Liver (tissue), 9 donors: Measurements from ENCODE around the gene ARL6IP6. TPM values are rescaled to one million over a fixed set of nuclear protein-coding genes. Genes with fewer than 3 reads are reported as not detected.

ENCODE experiments used
- DNase-seq: peaks from one replicate; pipeline ENCODE4 v3.0.0-alpha.2; 2017; ENCODE audit warnings: low spot score
- H3K27ac ChIP-seq, 2 donors: one replicate each; pipeline ENCODE4 v1.7.0; 2013; ENCODE audit warnings: inconsistent platforms in 2 of 2, low read length in 2 of 2, control low read depth in 1 of 2, low read depth in 1 of 2, mild to moderate bottlenecking in 1 of 2
- H3K27me3 ChIP-seq, 4 donors: one replicate each; pipeline versions ENCODE4 v1.6.1 to v1.7.0; 2013; ENCODE audit warnings: low read length in 3 of 4, inconsistent platforms in 1 of 4, mild to moderate bottlenecking in 1 of 4, moderate library complexity in 1 of 4; ENCODE audit not compliant: control insufficient read depth in 4 of 4, insufficient read depth in 4 of 4
- H3K36me3 ChIP-seq, 4 donors: one replicate each; pipeline versions ENCODE4 v1.6.1 to v1.7.0; 2013; ENCODE audit warnings: low read length in 3 of 4, mild to moderate bottlenecking in 3 of 4, low read depth in 1 of 4, moderate library complexity in 1 of 4; ENCODE audit not compliant: control insufficient read depth in 4 of 4, insufficient read depth in 3 of 4
- H3K4me1 ChIP-seq, 4 donors: one replicate each; pipeline versions ENCODE4 v1.6.1 to v1.7.0; 2013; ENCODE audit warnings: low read length in 3 of 4, mild to moderate bottlenecking in 3 of 4, moderate library complexity in 1 of 4; ENCODE audit not compliant: control insufficient read depth in 4 of 4, insufficient read depth in 4 of 4
- H3K4me3 ChIP-seq, 3 donors: one replicate each; pipeline versions ENCODE4 v1.6.1 to v1.7.0; 2013; ENCODE audit warnings: low read length in 3 of 3, control low read depth in 1 of 3, low read depth in 1 of 3, mild to moderate bottlenecking in 1 of 3
- H3K9ac ChIP-seq, 2 donors: one replicate each; pipeline ENCODE4 v1.7.0; 2013; ENCODE audit warnings: low read length in 2 of 2, mild to moderate bottlenecking in 2 of 2, moderate library complexity in 2 of 2, control low read depth in 1 of 2, low read depth in 1 of 2
- H3K9me3 ChIP-seq, 4 donors: one replicate each; pipeline versions ENCODE4 v1.6.1 to v1.7.0; 2013; ENCODE audit warnings: low read length in 3 of 4; ENCODE audit not compliant: control insufficient read depth in 4 of 4
- ATF3 ChIP-seq: IDR thresholded peaks from 2 replicates; pipeline ENCODE4 v1.6.1; 2016; ENCODE audit warnings: antibody characterized with exemption
- CTCF ChIP-seq: fragments of 150-350 bp; IDR thresholded peaks from 2 replicates; pipeline ENCODE4 v1.5.1; 2017; ENCODE audit warnings: improper control_type of control experiment, low read depth, low read length; ENCODE audit not compliant: missing input control
- EGR1 ChIP-seq, 2 donors: IDR thresholded peaks; 2 replicates each; pipeline ENCODE4 v1.6.1; 2016 to 2018; ENCODE audit warnings: antibody characterized with exemption in 2 of 2, low read depth in 2 of 2
- FOXA1 ChIP-seq: IDR thresholded peaks from 2 replicates; pipeline ENCODE4 v1.6.1; 2016; ENCODE audit warnings: antibody characterized with exemption
- FOXA2 ChIP-seq: IDR thresholded peaks from 2 replicates; pipeline ENCODE4 v1.6.1; 2016; ENCODE audit warnings: antibody characterized with exemption
- GABPA ChIP-seq, 2 donors: IDR thresholded peaks in 1 of 2; conservative IDR thresholded peaks in 1 of 2; 2 replicates each; pipeline ENCODE4 v1.6.1; 2016; ENCODE audit warnings: antibody characterized with exemption in 2 of 2, mild to moderate bottlenecking in 1 of 2, moderate library complexity in 1 of 2
- HNF4A ChIP-seq, 2 donors: conservative IDR thresholded peaks; 2 replicates each; pipeline ENCODE4 v1.6.1; 2016; ENCODE audit warnings: antibody characterized with exemption in 2 of 2, mild to moderate bottlenecking in 2 of 2
- HNF4G ChIP-seq: IDR thresholded peaks from 2 replicates; pipeline ENCODE4 v1.6.1; 2016; ENCODE audit warnings: antibody characterized with exemption
- JUND ChIP-seq, 2 donors: IDR thresholded peaks; 2 replicates each; pipeline ENCODE4 v1.6.1; 2016; ENCODE audit warnings: antibody characterized with exemption in 2 of 2
- MAX ChIP-seq: IDR thresholded peaks from 2 replicates; pipeline ENCODE4 v1.6.1; 2016; ENCODE audit warnings: antibody characterized with exemption
- NR2F2 ChIP-seq: IDR thresholded peaks from 2 replicates; pipeline ENCODE4 v1.6.1; 2016; ENCODE audit warnings: antibody characterized with exemption
- RAD21 ChIP-seq, 2 donors: IDR thresholded peaks; 2 replicates each; pipeline ENCODE4 v1.6.1; 2016; ENCODE audit warnings: antibody characterized with exemption in 2 of 2, mild to moderate bottlenecking in 2 of 2
- REST ChIP-seq: IDR thresholded peaks from 2 replicates; pipeline ENCODE4 v1.6.1; 2016; ENCODE audit warnings: antibody characterized with exemption, mild to moderate bottlenecking
- RXRA ChIP-seq, 2 donors: IDR thresholded peaks; 2 replicates each; pipeline ENCODE4 v1.6.1; 2017 to 2018; ENCODE audit warnings: antibody characterized with exemption in 2 of 2, mild to moderate bottlenecking in 1 of 2
- SP1 ChIP-seq: IDR thresholded peaks from 2 replicates; pipeline ENCODE4 v1.6.1; 2018; ENCODE audit warnings: antibody characterized with exemption, mild to moderate bottlenecking
- TAF1 ChIP-seq: conservative IDR thresholded peaks from 2 replicates; pipeline ENCODE4 v1.6.1; 2016; ENCODE audit warnings: antibody characterized with exemption, mild to moderate bottlenecking
- YY1 ChIP-seq: IDR thresholded peaks from 2 replicates; pipeline ENCODE4 v1.6.1; 2016; ENCODE audit warnings: antibody characterized with exemption, mild to moderate bottlenecking
- ZBTB33 ChIP-seq: IDR thresholded peaks from 2 replicates; pipeline ENCODE4 v1.6.1; 2016; ENCODE audit warnings: antibody characterized with exemption
- WGBS: extraction: QIAGEN DNeasy Blood & Tissue Kit; methylation state at CpG from one replicate; pipeline ENCODE4 v1.1.7; 2013; 5-methylcytosine and 5-hydroxymethylcytosine counted together
- polyA plus RNA-seq, 2 donors: library from polyadenylated mRNA; stranded (reverse) in 1 of 2; unstranded in 1 of 2; fragments of 200-250 nt in 1 of 2; fragments of >200 nt in 1 of 2; fragmentation: Nextera tagmentation in 1 of 2; extraction: Ambion mirVana in 1 of 2; gene quantifications; one replicate each; pipeline versions ENCODE4 v1.2.1 to v1.2.3, GENCODE V29; 2013 to 2015
- total RNA-seq, 2 donors: library from RNA; depleted of rRNA; stranded (reverse); fragments of >200 nt; gene quantifications; one replicate each; pipeline ENCODE4 v1.2.3, GENCODE V29; 2014
- donor health status: healthy.
- donor health status: healthy.
- donor health status: healthy.
- donor health status: healthy.
- donor health status: healthy.

ARL6IP6 gene
- 10 to 100 TPM in 1 of 2 donors, 1 to 10 TPM in 1; 5.6 to 16.6 TPM for total RNA-seq
- 1 to 10 TPM; 2.2 to 3.6 TPM for polyA plus RNA-seq

DNA sequence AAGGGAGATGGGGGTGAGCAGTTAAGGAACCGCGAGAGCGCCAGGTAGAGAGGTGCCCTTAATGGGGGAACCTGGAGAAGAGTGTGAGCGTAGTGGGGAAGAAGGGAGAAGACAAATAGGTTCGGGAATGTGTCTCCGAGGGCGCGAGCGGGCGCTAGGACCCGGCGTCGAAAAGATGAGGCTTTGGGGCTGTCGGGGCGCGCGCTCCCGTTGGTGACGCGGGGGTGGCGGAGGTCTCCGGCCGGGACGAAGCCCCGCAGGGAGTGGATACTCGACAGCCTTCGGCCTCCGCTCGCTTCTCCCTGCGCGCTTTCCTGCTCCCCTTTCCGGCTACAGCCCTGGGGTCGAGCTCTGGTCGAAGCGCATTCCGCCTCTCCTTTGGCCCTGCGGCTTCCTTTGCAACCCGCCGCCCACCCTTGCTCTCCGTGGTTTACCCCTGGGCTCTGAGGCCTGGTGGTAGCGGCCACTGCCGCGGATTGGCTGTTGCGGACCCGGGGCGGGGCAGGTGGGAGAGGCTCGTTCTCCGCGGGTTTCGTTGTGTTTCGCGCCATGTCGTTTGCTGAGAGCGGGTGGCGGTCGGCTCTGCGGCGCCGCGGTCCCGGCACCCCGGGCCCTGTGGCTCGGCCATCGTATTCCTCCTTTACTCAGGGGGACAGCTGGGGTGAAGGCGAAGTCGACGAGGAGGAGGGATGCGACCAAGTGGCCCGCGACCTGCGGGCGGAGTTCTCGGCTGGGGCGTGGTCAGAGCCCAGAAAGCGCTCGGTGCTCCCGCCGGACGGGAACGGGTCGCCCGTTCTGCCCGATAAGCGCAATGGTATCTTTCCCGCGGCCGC is at the start of gene ARL6IP6:
Gene ARL6IP6 (plus strand): TSS at position 545 of the 833 bp plus-strand sequence. CDS start 5 bp downstream, at position 550.
- H3K27ac ChIP-seq, result peak within 1 kb of the TSS; percentile 81 to 97
- H3K4me3 ChIP-seq, result peak within 1 kb of the TSS; percentile 80 to 99 (median 89)
- no peaks in the 10 kb centered on the region for H3K27me3 ChIP-seq
- under 1% methylated on average over 87 of the region's 87 CpGs for WGBS
- peaks cover 0 to 4% (median 1%) of the 10 kb centered on the region in 4 donors for H3K36me3 ChIP-seq
- H3K4me1 ChIP-seq, result peaks cover 5 to 33% (median 23%) of the 10 kb centered on the region in 4 donors
- H3K9ac ChIP-seq, result peak within 1 kb of the TSS; percentile 21 to 88
- TF ChIP-seq ZBTB33 (peak; percentile 44), JUND (IDR thresholded peaks at IDR 0.05) (no peak), ATF3 (no peak), FOXA2 (no peak), NR2F2 (peak; percentile 69), REST (no peak), TAF1 (no peak), HNF4A (conservative IDR thresholded peaks at IDR 0.05) (no peak), CTCF (no peak), RAD21 (IDR thresholded peaks at IDR 0.05) (no peak), RXRA (IDR thresholded peaks at IDR 0.05) (peak in 1 of 2 donors; percentile 3), EGR1 (IDR thresholded peaks at IDR 0.05; ENCODE audit: low read depth in 2 of 2) (peak; percentile 30 to 61), FOXA1 (no peak), SP1 (peak; percentile 61), YY1 (peak; percentile 34), MAX (peak; percentile 44), HNF4G (no peak), GABPA (IDR thresholded peaks at IDR 0.05 in 1 of 2, conservative IDR thresholded peaks at IDR 0.05 in 1 of 2) (peak in 1 of 2 donors; percentile 7)
- peak; percentile 95 for DNase-seq
- H3K9me3 ChIP-seq, result no peaks in the 10 kb centered on the region
